ENCODE measurements around the gene DYTN. TPM values are rescaled to one million over a fixed set of nuclear protein-coding genes. Genes with fewer than 3 reads are reported as not detected.
"Not testable (repeated sequence)": the region's sequence is repeated elsewhere in the genome, so short reads cannot be mapped to it uniquely, and the experiment has no call there.

DYTN gene
- not detected in 2 replicates for total RNA-seq (2014; rRNA removed; shearing (Covaris generic))
- polyA plus RNA-seq (2015; cell fraction: cytosol; rRNA removed): not detected in 2 replicates
- not detected in 2 replicates for polyA plus RNA-seq (2015; cell fraction: nucleus; rRNA removed)

- DNase-seq (ENCODE audit: low read depth): no peak
Observed at GRCh38 chr2:206718296-206718695, at the start of gene DYTN. DYTN (minus strand) TSS chr2:206718396; CDS start chr2:206718279, 117 bp downstream.

GRCh38 chr2:206766057-206766930 lies 48.1 kb upstream of the DYTN start:
- DNase-seq (ENCODE audit: low read depth): no peak

GRCh38 chr2:206765242-206766056 lies 47.3 kb upstream of the DYTN start, which contains the start of the genes FASTKD2 and MDH1B:
FASTKD2 (plus strand) TSS chr2:206765606; CDS start chr2:206766694, 1,088 bp downstream.
MDH1B (minus strand) TSS chr2:206765328; CDS start chr2:206765271, 57 bp downstream.
- DNase-seq (ENCODE audit: low read depth): peak; percentile 92

GRCh38 chr2:206764673-206765241 lies 46.6 kb upstream of the DYTN start:
- peak; percentile 2 for DNase-seq (ENCODE audit: low read depth)

- no peak for DNase-seq (ENCODE audit: low read depth)
Observed at GRCh38 chr2:206756816-206757215, 38.6 kb upstream of the DYTN start.

- no peak for DNase-seq (ENCODE audit: low read depth)
Observed at GRCh38 chr2:206740800-206741199, 22.6 kb upstream of the DYTN start.

GRCh38 chr2:206739271-206739670 lies 21.1 kb upstream of the DYTN start:
- DNase-seq (ENCODE audit: low read depth): peak; percentile 5

- peak; percentile 61 for DNase-seq (ENCODE audit: low read depth)
Observed at GRCh38 chr2:206736935-206737334, 18.7 kb upstream of the DYTN start.

- no peak for DNase-seq (ENCODE audit: low read depth)
Observed at GRCh38 chr2:206733341-206733740, 15.1 kb upstream of the DYTN start.

- DNase-seq (ENCODE audit: low read depth): peak; percentile 71
Observed at GRCh38 chr2:206728277-206729199, 10.3 kb upstream of the DYTN start.

- no peak for DNase-seq (ENCODE audit: low read depth)
Observed at GRCh38 chr2:206727287-206727686, 9.1 kb upstream of the DYTN start.

GRCh38 chr2:206723288-206723687 lies 5.1 kb upstream of the DYTN start:
- DNase-seq (ENCODE audit: low read depth): no peak

- DNase-seq (ENCODE audit: low read depth): no peak
Observed at GRCh38 chr2:206721256-206721920, 3.2 kb upstream of the DYTN start.

- DNase-seq (ENCODE audit: low read depth): no peak
Observed at GRCh38 chr2:206716623-206717022, 1.6 kb downstream of the DYTN start.

- not testable (repeated sequence) for DNase-seq (ENCODE audit: low read depth)
Observed at GRCh38 chr2:206715183-206715582, 3.0 kb downstream of the DYTN start.

GRCh38 chr2:206713746-206714145 lies 4.5 kb downstream of the DYTN start:
- DNase-seq (ENCODE audit: low read depth): no peak

GRCh38 chr2:206708286-206708685 lies 9.9 kb downstream of the DYTN start:
- no peak for DNase-seq (ENCODE audit: low read depth)

GRCh38 chr2:206707164-206707701 lies 11.0 kb downstream of the DYTN start:
- DNase-seq (ENCODE audit: low read depth): no peak

GRCh38 chr2:206701952-206702605 lies 16.1 kb downstream of the DYTN start:
- no peak for DNase-seq (ENCODE audit: low read depth)
